Heart left ventricle (tissue), 13 donors: ENCODE data around the gene ETV6.

ENCODE experiments used
- POLR2A ChIP-seq, 2 donors: fragments of 450-650 bp; IDR thresholded peaks; one replicate each; pipeline ENCODE4 v1.6.1; 2017; ENCODE audit warnings: antibody characterized with exemption in 2 of 2, mild to moderate bottlenecking in 2 of 2, moderate library complexity in 2 of 2
- TF ChIP-seq, protein P1 (sequence below), 12 donors: fragments of 200-600 bp; sonication (generic) in 4 of 12; IDR thresholded peaks; one replicate each; pipeline versions ENCODE4 v1.5.0 to v1.8.0; 2018 to 2022; ENCODE audit warnings: antibody characterized with exemption in 12 of 12, mild to moderate bottlenecking in 5 of 12
- donor health status: ischemic (EF 13 %, LVEDD 7.1; RV severe dilation, severe dysfunction).
- donor health status: DM: no; HTN: yes; CAD: no.
- donor health status: DM: no; HTN: no; CAD: no.
- donor health status: ischemic (EF 25% LVEDD 6.9; RV normal size, moderate dysfunction).
- donor health status: ischemic (EF 25% LVEDD 5.7; RV mildly dilated, moderate dysfunction).
- donor health status: ischemic (EF 35%, LVEDD 5.7; RV mildly dilated, moderate dysfunction).
- donor health status: nonischemic (EF 11% LVEDD 7.7; RV severe dilation, severe dysfunction).
- donor health status: DM: yes; HTN: yes; CAD: no.
- donor health status: PGD.
- donor health status: ischemic (EF 29% LVEDD 5.4; RV normal size, mild dysfunction).
- donor health status: nonischemic (EF 23%, LVEDD 6.1; RV moderate dilation, normal function).

DNA sequence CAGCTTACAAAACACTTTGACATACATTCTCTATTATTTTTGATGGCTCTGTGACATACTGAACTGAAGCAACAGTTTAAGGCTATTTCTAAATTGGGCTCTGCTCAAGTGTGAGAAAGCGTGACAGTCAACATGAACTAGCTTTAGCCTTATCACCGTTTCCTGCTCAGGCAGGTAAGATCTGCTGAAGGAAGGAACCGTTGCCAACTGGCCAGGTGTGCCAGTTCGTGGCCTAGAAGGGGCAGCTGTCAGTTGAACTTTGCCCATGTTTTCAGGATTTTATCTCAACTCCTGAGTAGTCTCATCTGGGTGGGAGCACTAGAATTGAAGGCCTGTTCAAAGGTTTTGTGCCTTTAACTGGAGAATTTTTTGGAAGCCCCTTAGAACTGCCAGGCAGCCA, 79.5 kb downstream of the ETV6 start:
- no peak for TF ChIP-seq POLR2A (IDR thresholded peaks at IDR 0.05)
- TF ChIP-seq, protein P1, sequence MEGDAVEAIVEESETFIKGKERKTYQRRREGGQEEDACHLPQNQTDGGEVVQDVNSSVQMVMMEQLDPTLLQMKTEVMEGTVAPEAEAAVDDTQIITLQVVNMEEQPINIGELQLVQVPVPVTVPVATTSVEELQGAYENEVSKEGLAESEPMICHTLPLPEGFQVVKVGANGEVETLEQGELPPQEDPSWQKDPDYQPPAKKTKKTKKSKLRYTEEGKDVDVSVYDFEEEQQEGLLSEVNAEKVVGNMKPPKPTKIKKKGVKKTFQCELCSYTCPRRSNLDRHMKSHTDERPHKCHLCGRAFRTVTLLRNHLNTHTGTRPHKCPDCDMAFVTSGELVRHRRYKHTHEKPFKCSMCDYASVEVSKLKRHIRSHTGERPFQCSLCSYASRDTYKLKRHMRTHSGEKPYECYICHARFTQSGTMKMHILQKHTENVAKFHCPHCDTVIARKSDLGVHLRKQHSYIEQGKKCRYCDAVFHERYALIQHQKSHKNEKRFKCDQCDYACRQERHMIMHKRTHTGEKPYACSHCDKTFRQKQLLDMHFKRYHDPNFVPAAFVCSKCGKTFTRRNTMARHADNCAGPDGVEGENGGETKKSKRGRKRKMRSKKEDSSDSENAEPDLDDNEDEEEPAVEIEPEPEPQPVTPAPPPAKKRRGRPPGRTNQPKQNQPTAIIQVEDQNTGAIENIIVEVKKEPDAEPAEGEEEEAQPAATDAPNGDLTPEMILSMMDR (IDR thresholded peaks at IDR 0.05) = no peak
